Ammon's horn (tissue), 1 donor: ENCODE results near the gene CLSTN2.

Source experiments
- DNase-seq: peaks from one replicate; pipeline ENCODE4 v3.0.0-alpha.2; 2016; ENCODE audit warnings: low spot score

Gene CLSTN2

DNA sequence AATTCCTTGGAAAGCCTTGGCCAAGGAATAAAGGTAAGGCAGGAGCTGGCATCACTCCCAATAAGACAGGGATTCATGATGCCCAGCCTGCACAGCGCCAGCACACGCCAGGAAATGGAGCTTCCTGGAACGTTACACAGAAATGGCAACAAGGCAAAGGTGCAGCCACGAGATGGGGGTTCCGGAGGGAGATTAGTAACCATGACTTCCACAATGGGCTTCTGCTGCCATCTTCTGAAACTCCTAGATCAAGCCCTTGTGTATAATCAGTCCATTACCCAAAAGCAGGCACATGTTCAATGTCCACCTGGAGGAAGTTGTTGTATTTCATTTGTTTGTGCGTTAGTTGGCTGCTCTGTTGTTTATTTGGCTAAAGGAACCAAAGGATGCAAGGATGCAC is 611.7 kb downstream of the CLSTN2 start:
- DNase-seq, result no peak

- DNase-seq, result no peak
Observed at GRCh38 chr3:140552403-140552802, 617.4 kb downstream of the CLSTN2 start.

GRCh38 chr3:140552898-140553297 is 617.9 kb downstream of the CLSTN2 start:
- peak; percentile 24 for DNase-seq

GRCh38 chr3:140553591-140553990 is 618.6 kb downstream of the CLSTN2 start:
- no peak for DNase-seq

DNA sequence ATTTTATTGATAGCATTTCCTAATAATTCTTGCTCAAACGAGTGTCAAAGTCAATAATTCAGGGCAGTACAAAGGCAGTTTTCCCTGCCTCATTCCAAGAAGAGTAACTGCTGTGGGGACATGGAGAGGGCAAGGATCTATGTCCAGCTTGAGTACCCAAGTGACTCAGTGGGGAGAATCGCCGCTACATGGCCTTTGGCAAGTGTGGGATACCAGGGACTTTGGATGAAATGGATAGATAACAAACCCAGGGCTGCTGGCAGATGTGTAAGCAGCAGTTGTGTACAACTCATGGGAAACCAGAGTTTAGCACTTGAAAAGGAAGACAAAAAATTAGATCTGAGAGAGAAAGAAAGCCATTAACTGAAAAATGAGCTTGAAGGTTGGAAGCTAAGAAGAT is 620.7 kb downstream of the CLSTN2 start:
- no peak for DNase-seq

DNA sequence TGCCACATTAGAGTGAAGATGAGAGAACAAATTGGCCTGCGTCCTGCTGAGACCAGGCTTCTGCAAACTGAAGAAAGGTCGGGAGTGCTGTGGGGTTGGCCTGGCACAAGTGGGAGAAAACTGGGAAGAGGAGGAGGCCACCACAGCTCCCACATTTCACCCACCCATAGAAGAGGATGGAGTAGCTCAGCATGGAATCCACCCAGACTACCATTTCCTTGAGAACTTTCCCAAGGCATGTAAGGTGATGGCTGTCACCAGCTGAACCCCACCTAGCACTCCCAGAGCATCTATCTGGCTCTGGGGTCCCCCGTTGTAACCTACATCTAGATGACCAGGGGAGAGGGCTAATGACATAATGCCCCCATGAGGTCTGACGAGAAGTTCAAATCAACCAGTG is 622.5 kb downstream of the CLSTN2 start:
- no peak for DNase-seq

DNA sequence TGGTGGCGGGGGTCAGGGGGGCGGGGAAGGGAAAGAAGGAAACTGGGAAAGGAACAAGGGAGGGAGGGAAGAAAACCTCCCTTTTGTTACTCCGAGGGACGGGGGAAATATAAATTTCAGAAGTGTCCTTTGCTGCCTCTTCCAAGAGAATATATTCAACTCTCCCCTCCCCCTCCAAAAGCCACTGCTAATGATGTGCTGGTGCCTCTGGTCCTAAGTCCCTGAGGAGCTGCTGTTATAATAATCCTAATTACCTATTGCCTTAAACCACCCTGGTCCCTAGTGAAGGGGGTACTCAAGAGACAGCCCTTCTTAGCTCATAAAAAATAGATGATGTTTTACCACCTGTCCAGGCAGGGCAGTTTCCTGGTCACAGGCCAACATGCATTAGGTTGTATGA is 624.6 kb downstream of the CLSTN2 start:
- DNase-seq, result no peak

GRCh38 chr3:140563206-140563760 is 628.3 kb downstream of the CLSTN2 start:
- no peak for DNase-seq

DNA sequence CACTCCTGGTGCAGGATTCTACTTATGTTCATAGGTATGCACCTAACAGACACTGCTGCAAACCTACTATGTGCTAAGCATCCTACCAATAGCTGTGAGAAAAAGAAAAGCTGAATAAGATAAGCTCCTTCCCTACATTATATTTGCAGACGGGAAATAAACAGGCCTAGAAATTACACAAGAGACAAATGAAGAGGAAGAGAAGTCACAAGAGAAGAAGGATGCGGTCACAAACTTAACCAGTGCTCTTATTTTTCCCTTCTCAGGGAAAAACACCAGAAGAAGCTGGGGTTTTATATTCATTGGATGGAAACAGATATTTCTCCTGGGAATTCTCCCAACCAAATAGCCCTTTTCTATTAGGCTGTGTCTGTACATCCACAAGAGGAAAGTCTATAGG is 633.1 kb downstream of the CLSTN2 start:
- DNase-seq, result no peak

DNA sequence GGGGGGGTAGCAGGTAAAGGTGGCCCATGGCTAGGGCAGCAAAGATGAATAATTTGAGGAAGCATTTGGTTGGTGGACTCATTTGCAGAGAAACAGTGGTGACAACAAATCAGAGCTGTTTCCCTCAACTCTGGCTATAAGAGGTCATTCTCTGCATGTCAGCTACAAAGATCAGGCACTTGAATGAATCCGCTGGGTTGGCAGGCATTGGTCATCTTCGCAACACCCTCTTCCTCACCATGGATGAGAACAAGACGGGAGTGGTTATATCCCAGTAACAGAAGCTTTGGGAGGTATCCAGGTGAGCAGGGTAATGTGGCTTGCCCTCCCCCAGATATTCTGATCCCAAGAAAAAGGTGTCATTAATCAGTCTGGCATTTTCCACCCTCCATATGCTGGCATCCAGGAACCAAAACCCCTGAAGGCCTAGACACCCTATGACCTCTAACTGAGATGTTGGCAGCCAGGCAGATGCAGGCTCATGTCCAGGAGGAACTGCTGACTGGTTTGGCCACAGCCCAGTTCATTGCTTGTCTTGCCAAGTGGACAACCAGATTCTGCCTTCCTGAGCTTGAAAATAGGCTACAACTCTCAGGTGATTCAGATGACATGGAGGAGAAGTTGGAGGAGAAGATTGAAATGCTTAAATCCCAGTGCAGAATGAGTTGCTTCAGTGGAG is 634.0 kb downstream of the CLSTN2 start:
- peak; percentile 77 for DNase-seq

- DNase-seq, result no peak
Observed at GRCh38 chr3:140570602-140571001, 635.6 kb downstream of the CLSTN2 start.

GRCh38 chr3:140571836-140572235 is 636.9 kb downstream of the CLSTN2 start:
- no peak for DNase-seq

DNA sequence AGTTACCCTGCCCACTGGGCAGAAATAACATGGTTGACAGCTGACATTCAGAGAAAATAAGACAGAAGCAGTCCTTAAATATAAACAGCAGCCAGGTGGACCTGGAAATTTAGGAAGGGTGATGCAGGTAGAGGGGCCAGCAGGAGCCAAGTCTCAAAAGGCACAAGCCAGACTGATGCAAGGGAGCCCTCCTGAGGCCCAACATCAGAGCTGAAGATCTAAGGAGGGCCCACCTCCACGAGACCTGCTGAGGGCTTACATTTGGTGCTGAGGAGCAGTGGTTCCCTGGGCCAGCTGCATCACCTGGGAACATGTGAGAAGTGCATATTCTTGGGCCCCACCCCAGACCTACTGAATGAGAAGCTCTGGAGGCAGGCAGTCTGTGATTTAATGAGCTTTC is 637.3 kb downstream of the CLSTN2 start:
- DNase-seq, result no peak

DNA sequence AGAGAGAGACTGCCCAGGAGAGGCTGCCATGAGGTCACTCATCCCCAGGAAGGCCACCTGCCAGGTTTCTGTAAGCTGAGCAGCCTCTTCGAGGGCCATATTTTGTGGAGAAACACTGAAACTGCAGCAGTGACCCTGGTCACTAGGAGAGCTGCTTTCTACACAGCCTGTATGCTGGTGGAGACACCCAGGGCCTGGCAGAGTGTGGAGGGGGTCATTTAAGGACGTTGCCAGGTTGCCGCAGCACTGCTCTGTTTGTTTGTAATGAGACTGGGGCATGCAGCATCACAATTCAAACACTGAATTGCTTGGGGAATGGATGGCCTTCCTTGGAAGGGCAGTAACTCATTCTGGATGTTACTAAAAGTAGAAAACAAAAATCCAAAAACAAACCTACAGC is 638.0 kb downstream of the CLSTN2 start:
- peak; percentile 43 for DNase-seq

GRCh38 chr3:140574375-140574774 is 639.4 kb downstream of the CLSTN2 start:
- no peak for DNase-seq

DNA sequence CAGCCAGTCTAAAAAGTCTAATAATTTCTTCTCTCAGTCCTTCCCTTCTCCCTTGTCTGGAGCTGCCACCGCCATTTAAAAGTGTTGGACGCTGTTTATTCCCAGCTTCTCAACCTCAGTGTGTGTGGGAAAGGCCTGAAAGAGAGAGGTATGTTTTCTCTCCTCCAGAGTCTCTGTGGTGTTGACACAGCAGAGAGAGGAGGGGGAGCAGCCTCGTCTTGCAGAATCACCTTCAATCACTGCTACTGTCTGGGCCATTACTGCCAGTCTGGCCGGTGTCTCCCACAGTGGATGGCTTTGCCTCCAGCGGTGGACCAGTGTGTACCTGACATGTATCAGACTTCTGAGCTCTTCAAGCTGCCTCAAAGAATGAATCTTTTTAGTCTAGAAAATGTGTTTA is 641.5 kb downstream of the CLSTN2 start:
- DNase-seq, result no peak

DNA sequence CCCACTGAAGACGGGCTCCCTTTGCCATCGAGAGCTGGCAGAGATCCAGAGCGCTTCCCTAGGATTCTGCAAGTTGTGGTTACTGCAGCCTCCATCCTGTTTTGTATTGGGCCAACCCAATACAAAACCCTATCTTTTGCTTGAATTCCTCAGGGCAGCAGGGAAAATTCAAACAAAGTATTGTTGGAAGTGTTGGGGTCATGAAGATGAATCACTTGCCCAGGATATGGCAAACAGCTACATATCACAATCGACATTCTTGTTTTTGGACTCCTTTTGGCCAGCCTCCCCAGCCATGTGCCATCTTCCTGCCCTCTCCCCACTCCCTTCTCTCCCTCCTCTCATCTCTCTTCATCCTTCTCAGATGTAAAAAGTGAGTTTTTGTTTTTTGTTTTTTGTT is 642.9 kb downstream of the CLSTN2 start:
- DNase-seq, result no peak

GRCh38 chr3:140579260-140579659 is 644.3 kb downstream of the CLSTN2 start:
- no peak for DNase-seq

GRCh38 chr3:140580746-140581145 is 645.8 kb downstream of the CLSTN2 start:
- no peak for DNase-seq

GRCh38 chr3:140584549-140584948 is 649.6 kb downstream of the CLSTN2 start:
- DNase-seq, result peak; percentile 16

GRCh38 chr3:140585828-140586227 is 650.8 kb downstream of the CLSTN2 start:
- no peak for DNase-seq

DNA sequence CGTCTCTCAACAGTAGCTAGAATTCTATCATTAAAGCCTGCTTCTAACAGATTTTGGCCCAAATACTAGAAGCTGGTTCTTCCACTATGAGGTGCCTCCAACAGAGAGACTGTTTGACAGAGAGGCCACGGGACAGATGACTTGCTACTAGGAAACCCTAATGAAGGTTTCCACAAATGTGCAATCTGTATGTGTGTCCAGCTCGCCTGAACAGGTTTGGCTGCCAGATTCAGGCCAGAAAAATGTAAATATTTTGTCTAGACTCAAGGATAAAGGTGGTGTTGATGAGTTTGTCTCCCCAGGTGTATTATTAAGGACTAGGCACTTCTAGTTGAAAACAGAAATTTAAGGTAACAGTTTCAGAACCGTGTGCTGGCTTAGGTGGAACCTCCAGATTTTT is 651.3 kb downstream of the CLSTN2 start:
- no peak for DNase-seq

DNA sequence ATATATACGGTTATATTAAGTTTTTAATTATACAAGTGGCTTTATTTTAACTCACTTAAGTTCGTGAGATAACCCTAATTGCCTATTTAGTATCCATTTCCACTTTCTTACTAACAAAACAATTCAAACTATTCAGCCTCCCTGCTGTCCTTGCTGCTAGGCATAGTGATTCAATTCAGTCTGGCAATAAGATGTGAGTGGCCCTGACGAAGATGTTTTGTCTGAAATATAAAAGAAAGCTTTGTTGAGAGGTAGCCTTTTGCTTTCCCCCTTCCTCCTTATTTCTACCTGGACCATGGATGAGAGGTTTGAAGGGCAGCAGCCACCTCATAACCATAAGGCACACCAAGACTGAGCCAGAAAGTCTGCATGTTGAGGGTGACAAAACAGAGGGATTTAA is 653.6 kb downstream of the CLSTN2 start:
- no peak for DNase-seq

GRCh38 chr3:140593766-140594165 is 658.8 kb downstream of the CLSTN2 start:
- no peak for DNase-seq
